EH (cell line): ENCODE data around the gene ROMO1.
"Not testable (repeated sequence)": the region's sequence is repeated elsewhere in the genome, so short reads cannot be mapped to it uniquely, and the experiment has no call there.

Source experiments
- DNase-seq: peaks from one replicate; pipeline ENCODE4 v3.0.0-alpha.2; 2015; ENCODE audit warnings: low read depth

ROMO1 gene

GRCh38 chr20:35730583-35731468, 31.6 kb downstream of the ROMO1 start:
- peak; percentile 41 for DNase-seq

GRCh38 chr20:35731469-35731788, 32.2 kb downstream of the ROMO1 start:
- no peak for DNase-seq

GRCh38 chr20:35731862-35732643, 32.8 kb downstream of the ROMO1 start:
- no peak for DNase-seq

GRCh38 chr20:35732644-35732982, 33.4 kb downstream of the ROMO1 start:
- no peak for DNase-seq

- no peak for DNase-seq
Observed at GRCh38 chr20:35734374-35734773, 35.2 kb downstream of the ROMO1 start.

GRCh38 chr20:35734777-35735649, 35.8 kb downstream of the ROMO1 start:
- DNase-seq: no peak

- DNase-seq: no peak
Observed at GRCh38 chr20:35735826-35736470, 36.7 kb downstream of the ROMO1 start.

- no peak for DNase-seq
Observed at GRCh38 chr20:35737865-35738333, 38.7 kb downstream of the ROMO1 start.

- DNase-seq: no peak
Observed at GRCh38 chr20:35738410-35739179, 39.4 kb downstream of the ROMO1 start.

GRCh38 chr20:35739294-35740163, 40.3 kb downstream of the ROMO1 start:
- peak; percentile 62 for DNase-seq

- peak; percentile 100 for DNase-seq
Observed at GRCh38 chr20:35741892-35742740, 42.9 kb downstream of the ROMO1 start, which contains the start of gene RBM39. Gene RBM39, minus strand, starts transcription at chr20:35742260. Its CDS starts 1,386 bp downstream, at chr20:35740874.

GRCh38 chr20:35742741-35743523, 43.7 kb downstream of the ROMO1 start:
- DNase-seq: peak; percentile 50

- DNase-seq: peak; percentile 48
Observed at GRCh38 chr20:35743693-35744491, 44.7 kb downstream of the ROMO1 start.

- not testable (repeated sequence) for DNase-seq
Observed at GRCh38 chr20:35744492-35744841, 45.3 kb downstream of the ROMO1 start.
